Neural cell (in vitro differentiated cells): ENCODE results near the gene OR51B6. TPM values are rescaled to one million over a fixed set of nuclear protein-coding genes. Genes with fewer than 3 reads are reported as not detected.

Experiments used
- H2AFZ ChIP-seq: fragments of 200-600, 300-800 bp; sonication (generic), shearing (Covaris generic); 2 replicates; pipeline ENCODE4 v1.6.0; 2014; ENCODE audit warnings: low read depth, mild to moderate bottlenecking, antibody characterized with exemption, low read length, moderate library complexity
- H3F3A ChIP-seq: fragments of 200-600 bp; shearing (Covaris generic); 2 replicates; pipeline ENCODE4 v1.6.1; 2016; ENCODE audit warnings: mild to moderate bottlenecking, moderate library complexity, mixed read lengths, antibody characterized with exemption, low read length; ENCODE audit not compliant: insufficient read depth, poor library complexity, severe bottlenecking
- H3K27ac ChIP-seq: fragments of 200-600, 300-800 bp; sonication (generic), shearing (Covaris generic); 2 replicates; pipeline ENCODE4 v1.5.1; 2014; ENCODE audit warnings: mild to moderate bottlenecking, low read length, moderate library complexity
- H3K27me3 ChIP-seq: fragments of 300-800, 200-600 bp; sonication (generic), shearing (Covaris generic); 2 replicates; pipeline ENCODE4 v1.6.0; 2014; ENCODE audit warnings: mild to moderate bottlenecking, low read depth, low read length, moderate library complexity; ENCODE audit not compliant: insufficient read depth
- H3K36me3 ChIP-seq: fragments of 300-800, 200-600 bp; sonication (generic), shearing (Covaris generic); 2 replicates; pipeline ENCODE4 v1.5.1; 2014; ENCODE audit warnings: mild to moderate bottlenecking, antibody characterized with exemption, low read length, moderate library complexity; ENCODE audit not compliant: insufficient read depth
- H3K4me2 ChIP-seq: fragments of 300-800, 200-600 bp; sonication (generic), shearing (Covaris generic); 2 replicates; pipeline ENCODE4 v1.6.0; 2014; ENCODE audit warnings: mild to moderate bottlenecking, low read length
- H3K4me3 ChIP-seq: fragments of 300-800, 200-600 bp; sonication (generic), shearing (Covaris generic); 2 replicates; pipeline ENCODE4 v1.5.1; 2014; ENCODE audit warnings: mild to moderate bottlenecking, low read length, moderate library complexity
- H3K79me2 ChIP-seq: fragments of 200-600 bp; shearing (Covaris generic); replicated peaks from 2 replicates; pipeline ENCODE4 v1.6.0; 2014; ENCODE audit warnings: mild to moderate bottlenecking, low read length, moderate library complexity; ENCODE audit not compliant: insufficient read depth
- H3K9ac ChIP-seq: fragments of 300-800, 200-600 bp; sonication (generic), shearing (Covaris generic); 2 replicates; pipeline ENCODE4 v1.6.1; 2016; ENCODE audit warnings: mild to moderate bottlenecking, low read length, mixed read lengths
- H3K9me2 ChIP-seq: fragments of 200-600 bp; shearing (Covaris generic); 2 replicates; pipeline ENCODE4 v1.6.1; 2016; ENCODE audit warnings: mild to moderate bottlenecking, low read length, mixed read lengths; ENCODE audit not compliant: insufficient read depth
- H3K9me3 ChIP-seq: fragments of 200-600, 300-800 bp; sonication (generic), shearing (Covaris generic); 2 replicates; pipeline ENCODE4 v1.6.1; 2016; ENCODE audit warnings: mild to moderate bottlenecking, mixed run types, low read length, moderate library complexity, mixed read lengths
- H4K20me1 ChIP-seq: fragments of 200-600 bp; shearing (Covaris generic); 2 replicates; pipeline ENCODE4 v1.6.1; 2016; ENCODE audit warnings: mild to moderate bottlenecking, mixed run types; ENCODE audit not compliant: insufficient read depth
- CTCF ChIP-seq: fragments of 450-650 bp; IDR thresholded peaks from 2 replicates; pipeline ENCODE4 v1.5.1; 2014; ENCODE audit warnings: antibody characterized with exemption, mild to moderate bottlenecking, moderate library complexity; ENCODE audit not compliant: poor library complexity, severe bottlenecking
- EP300 ChIP-seq: fragments of 450-650 bp; conservative IDR thresholded peaks from 2 replicates; pipeline ENCODE4 v1.6.1; 2014; ENCODE audit warnings: antibody characterized with exemption, mild to moderate bottlenecking, moderate library complexity; ENCODE audit not compliant: poor library complexity, severe bottlenecking
- EZH2 ChIP-seq: fragments of 200-600, 300-800 bp; shearing (Covaris generic), sonication (generic); IDR thresholded peaks from 2 replicates; pipeline ENCODE4 v1.6.1; 2014; ENCODE audit warnings: antibody characterized with exemption, low read length, borderline replicate concordance, mild to moderate bottlenecking; ENCODE audit not compliant: insufficient read depth, poor library complexity, severe bottlenecking
- MXI1 ChIP-seq: fragments of 450-650 bp; conservative IDR thresholded peaks from 2 replicates; pipeline ENCODE4 v1.6.1; 2014; ENCODE audit warnings: antibody characterized with exemption, mild to moderate bottlenecking; ENCODE audit not compliant: poor library complexity, severe bottlenecking
- POLR2AphosphoS5 ChIP-seq: IDR thresholded peaks from 2 replicates; pipeline ENCODE4 v1.6.1; 2012
- RAD21 ChIP-seq: fragments of 450-650 bp; conservative IDR thresholded peaks from 2 replicates; pipeline ENCODE4 v1.6.1; 2014; ENCODE audit warnings: antibody characterized with exemption, mild to moderate bottlenecking, moderate library complexity
- SMC3 ChIP-seq: fragments of 450-650 bp; conservative IDR thresholded peaks from 2 replicates; pipeline ENCODE4 v1.6.1; 2014; ENCODE audit warnings: antibody characterized with exemption, mild to moderate bottlenecking, moderate library complexity; ENCODE audit not compliant: poor library complexity
- TAF1 ChIP-seq: IDR thresholded peaks from 2 replicates; pipeline ENCODE4 v1.6.1; 2012; ENCODE audit warnings: low read depth
- polyA plus RNA-seq: library from polyadenylated mRNA; depleted of rRNA; stranded (reverse); fragments of >200 nt; gene quantifications from 2 replicates; pipeline ENCODE4 v1.2.3, GENCODE V29; 2014
- TF ChIP-seq, protein P1 (sequence below): IDR thresholded peaks from 2 replicates; pipeline ENCODE4 v1.6.1; 2012; ENCODE audit warnings: borderline replicate concordance

OR51B6 gene
- polyA plus RNA-seq, 1 donor from 2014 or later = not detected

DNA sequence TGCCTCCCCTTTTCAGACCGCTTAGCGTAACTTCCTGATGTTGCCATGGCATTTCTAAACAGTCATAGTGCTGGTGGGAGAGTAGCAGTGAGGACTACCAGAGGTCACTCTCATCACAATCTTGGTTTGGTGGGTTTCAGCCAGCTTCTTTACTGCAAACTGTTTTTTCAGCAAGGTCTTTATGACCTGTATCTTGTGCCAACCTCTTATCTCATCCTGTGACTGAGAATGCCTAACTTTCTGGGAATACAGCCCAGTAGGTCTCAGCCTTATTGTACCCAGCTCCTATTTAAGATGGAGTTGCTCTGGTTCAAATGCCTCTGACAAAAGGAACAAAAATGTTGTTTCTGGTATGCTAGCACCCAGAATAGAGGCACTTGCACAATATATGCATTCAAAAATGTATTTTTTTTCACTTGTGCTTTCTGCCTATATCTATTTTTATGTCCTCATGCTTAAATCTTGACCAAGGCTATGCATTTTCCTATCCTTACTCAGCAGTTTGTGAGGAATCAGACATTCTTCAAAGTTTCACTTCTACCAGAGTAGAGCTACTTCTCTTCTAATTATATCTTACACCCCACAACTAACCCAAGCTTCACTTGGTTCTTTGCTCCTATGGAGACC, 16.3 kb downstream of the OR51B6 start:
- no peak overlapping the region for H3K4me3 ChIP-seq
- H3K36me3 ChIP-seq = no peaks in the 10 kb centered on the region
- H3F3A ChIP-seq = no peaks in the 10 kb centered on the region
- no peaks in the 10 kb centered on the region for H3K9me2 ChIP-seq
- no peak overlapping the region for H2AFZ ChIP-seq
- H3K9me3 ChIP-seq = no peaks in the 10 kb centered on the region
- no peaks in the 10 kb centered on the region for H4K20me1 ChIP-seq
- no peaks in the 10 kb centered on the region for H3K79me2 ChIP-seq
- no peak overlapping the region for H3K9ac ChIP-seq
- TF ChIP-seq RAD21 = no peak
- TF ChIP-seq CTCF = no peak
- no peak for TF ChIP-seq EZH2
- TF ChIP-seq SMC3 = no peak
- TF ChIP-seq TAF1 = no peak
- TF ChIP-seq POLR2AphosphoS5 = no peak
- no peak for TF ChIP-seq MXI1
- TF ChIP-seq, protein P1, sequence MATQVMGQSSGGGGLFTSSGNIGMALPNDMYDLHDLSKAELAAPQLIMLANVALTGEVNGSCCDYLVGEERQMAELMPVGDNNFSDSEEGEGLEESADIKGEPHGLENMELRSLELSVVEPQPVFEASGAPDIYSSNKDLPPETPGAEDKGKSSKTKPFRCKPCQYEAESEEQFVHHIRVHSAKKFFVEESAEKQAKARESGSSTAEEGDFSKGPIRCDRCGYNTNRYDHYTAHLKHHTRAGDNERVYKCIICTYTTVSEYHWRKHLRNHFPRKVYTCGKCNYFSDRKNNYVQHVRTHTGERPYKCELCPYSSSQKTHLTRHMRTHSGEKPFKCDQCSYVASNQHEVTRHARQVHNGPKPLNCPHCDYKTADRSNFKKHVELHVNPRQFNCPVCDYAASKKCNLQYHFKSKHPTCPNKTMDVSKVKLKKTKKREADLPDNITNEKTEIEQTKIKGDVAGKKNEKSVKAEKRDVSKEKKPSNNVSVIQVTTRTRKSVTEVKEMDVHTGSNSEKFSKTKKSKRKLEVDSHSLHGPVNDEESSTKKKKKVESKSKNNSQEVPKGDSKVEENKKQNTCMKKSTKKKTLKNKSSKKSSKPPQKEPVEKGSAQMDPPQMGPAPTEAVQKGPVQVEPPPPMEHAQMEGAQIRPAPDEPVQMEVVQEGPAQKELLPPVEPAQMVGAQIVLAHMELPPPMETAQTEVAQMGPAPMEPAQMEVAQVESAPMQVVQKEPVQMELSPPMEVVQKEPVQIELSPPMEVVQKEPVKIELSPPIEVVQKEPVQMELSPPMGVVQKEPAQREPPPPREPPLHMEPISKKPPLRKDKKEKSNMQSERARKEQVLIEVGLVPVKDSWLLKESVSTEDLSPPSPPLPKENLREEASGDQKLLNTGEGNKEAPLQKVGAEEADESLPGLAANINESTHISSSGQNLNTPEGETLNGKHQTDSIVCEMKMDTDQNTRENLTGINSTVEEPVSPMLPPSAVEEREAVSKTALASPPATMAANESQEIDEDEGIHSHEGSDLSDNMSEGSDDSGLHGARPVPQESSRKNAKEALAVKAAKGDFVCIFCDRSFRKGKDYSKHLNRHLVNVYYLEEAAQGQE = no peak
- no peak for TF ChIP-seq EP300
- H3K4me2 ChIP-seq = no peak overlapping the region
- no peak overlapping the region for H3K27ac ChIP-seq
- H3K27me3 ChIP-seq = no peaks in the 10 kb centered on the region

DNA sequence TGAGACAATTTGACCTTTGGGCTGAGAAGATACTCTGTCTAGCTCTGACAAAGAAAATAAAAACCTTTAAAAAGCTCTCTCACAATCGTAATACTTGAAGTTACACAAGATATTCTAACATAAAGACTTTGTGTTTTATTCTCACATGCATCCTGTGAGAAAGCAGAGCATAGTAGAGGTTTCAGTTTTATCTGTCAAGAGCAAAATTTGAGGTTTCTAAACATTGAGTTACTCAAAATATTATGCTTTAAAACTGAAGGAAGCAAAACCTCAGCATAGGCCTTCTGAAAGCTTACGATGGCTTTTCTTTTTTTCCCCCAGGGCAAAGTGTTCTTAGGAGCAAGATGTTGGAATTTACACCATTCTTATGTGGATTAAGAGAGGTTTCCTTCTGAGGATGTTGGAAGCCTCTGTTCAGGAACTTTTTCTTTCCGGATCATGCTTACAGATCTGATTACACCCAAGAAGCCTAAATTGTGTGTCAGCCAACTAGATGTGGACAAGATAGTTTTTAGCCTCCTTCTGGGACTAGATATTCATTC, 17.3 kb downstream of the OR51B6 start:
- no peak overlapping the region for H3K4me3 ChIP-seq
- no peak overlapping the region for H3K9ac ChIP-seq
- no peak overlapping the region for H2AFZ ChIP-seq
- H3K9me2 ChIP-seq = no peaks in the 10 kb centered on the region
- peaks cover 3% of the 10 kb centered on the region for H3K9me3 ChIP-seq
- H3K79me2 ChIP-seq = no peaks in the 10 kb centered on the region
- no peaks in the 10 kb centered on the region for H3K27me3 ChIP-seq
- TF ChIP-seq EP300 = no peak
- no peak for TF ChIP-seq MXI1
- no peak for TF ChIP-seq TAF1
- TF ChIP-seq SMC3 = no peak
- TF ChIP-seq EZH2 = no peak
- TF ChIP-seq POLR2AphosphoS5 = no peak
- no peak overlapping the region for H3K4me2 ChIP-seq
- no peaks in the 10 kb centered on the region for H3K36me3 ChIP-seq
- no peak overlapping the region for H3K27ac ChIP-seq
- H4K20me1 ChIP-seq = no peaks in the 10 kb centered on the region
- no peaks in the 10 kb centered on the region for H3F3A ChIP-seq
